ENCODE data around the gene CDKAL1. TPM values are rescaled to one million over a fixed set of nuclear protein-coding genes. Genes with fewer than 3 reads are reported as not detected.

Gene CDKAL1
- total RNA-seq, 1 donor from 2014 or later = 11.9 TPM

GRCh38 chr6:20979076-20979475 is 444.8 kb downstream of the CDKAL1 start:
- Histone ChIP-seq H3K27me3 (no peaks in the 10 kb centered on the region), H3K36me3 (peaks cover 0 to under 1% of the 10 kb centered on the region in 2 donors), H3K4me1 (no peaks in the 10 kb centered on the region), H3K27ac (no peak overlapping the region), H3K4me3 (no peak overlapping the region), H3K9me3 (peaks cover 0 to 2% of the 10 kb centered on the region in 2 donors)
- TF ChIP-seq CTCF (IDR thresholded peaks at IDR 0.05) = no peak
- intact Hi-C loops (cut with DNase I) = no loop called here
- no peak for DNase-seq (ENCODE audit: low spot score in 2 of 2)

- Histone ChIP-seq H3K4me1 (no peaks in the 10 kb centered on the region), H3K9me3 (peaks cover 0 to 6% of the 10 kb centered on the region in 2 donors), H3K27ac (no peak overlapping the region), H3K4me3 (no peak overlapping the region), H3K36me3 (peaks cover 0 to 6% of the 10 kb centered on the region in 2 donors), H3K27me3 (no peaks in the 10 kb centered on the region)
- no peak for TF ChIP-seq CTCF (IDR thresholded peaks at IDR 0.05)
- intact Hi-C loops (cut with DNase I) = no loop called here
- no peak for DNase-seq (ENCODE audit: low spot score in 2 of 2)
Measured at GRCh38 chr6:20983961-20984360, 449.7 kb downstream of the CDKAL1 start.

GRCh38 chr6:20985821-20986220 is 451.6 kb downstream of the CDKAL1 start:
- no peak for DNase-seq (ENCODE audit: low spot score in 2 of 2)
- intact Hi-C loops (cut with DNase I) = no loop called here
- peaks cover 0 to 6% of the 10 kb centered on the region in 2 donors for H3K36me3 ChIP-seq
- peaks cover 0 to 6% of the 10 kb centered on the region in 2 donors for H3K9me3 ChIP-seq
- H3K27ac ChIP-seq = no peak overlapping the region
- no peak overlapping the region for H3K4me3 ChIP-seq
- no peaks in the 10 kb centered on the region for H3K4me1 ChIP-seq
- no peak for TF ChIP-seq CTCF (IDR thresholded peaks at IDR 0.05)
- no peaks in the 10 kb centered on the region for H3K27me3 ChIP-seq

GRCh38 chr6:20991910-20992309 is 457.7 kb downstream of the CDKAL1 start:
- H3K27me3 ChIP-seq = no peaks in the 10 kb centered on the region
- no peak for DNase-seq (ENCODE audit: low spot score in 2 of 2)
- intact Hi-C loops (cut with DNase I) = no loop called here
- TF ChIP-seq CTCF (IDR thresholded peaks at IDR 0.05) = no peak
- no peaks in the 10 kb centered on the region for H3K4me1 ChIP-seq
- no peak overlapping the region for H3K4me3 ChIP-seq
- H3K9me3 ChIP-seq = peaks cover 0 to 12% of the 10 kb centered on the region in 2 donors
- no peaks in the 10 kb centered on the region for H3K36me3 ChIP-seq
- no peak overlapping the region for H3K27ac ChIP-seq

- no peak for DNase-seq (ENCODE audit: low spot score in 2 of 2)
- no peak overlapping the region for H3K4me3 ChIP-seq
- no peaks in the 10 kb centered on the region for H3K4me1 ChIP-seq
- no peaks in the 10 kb centered on the region for H3K27me3 ChIP-seq
- intact Hi-C loops (cut with DNase I) = no loop called here
- H3K36me3 ChIP-seq = no peaks in the 10 kb centered on the region
- peaks cover 0 to 12% of the 10 kb centered on the region in 2 donors for H3K9me3 ChIP-seq
- TF ChIP-seq CTCF (IDR thresholded peaks at IDR 0.05) = no peak
- H3K27ac ChIP-seq = no peak overlapping the region
Measured at GRCh38 chr6:20996099-20996498, 461.8 kb downstream of the CDKAL1 start.

Measured in ascending aorta (tissue), 2 donors.